GM19099 (cell line): Measurements from ENCODE around the gene SDHB.
A peak's percentile ranks its signal among the peaks of the same experiment; 100 is the strongest.

Experiments used
- POLR2A ChIP-seq: IDR thresholded peaks from 3 replicates; pipeline ENCODE4 v1.6.1; 2011; ENCODE audit warnings: low read depth; ENCODE audit not compliant: insufficient read length; ENCODE audit errors: extremely low read depth

Gene SDHB

DNA sequence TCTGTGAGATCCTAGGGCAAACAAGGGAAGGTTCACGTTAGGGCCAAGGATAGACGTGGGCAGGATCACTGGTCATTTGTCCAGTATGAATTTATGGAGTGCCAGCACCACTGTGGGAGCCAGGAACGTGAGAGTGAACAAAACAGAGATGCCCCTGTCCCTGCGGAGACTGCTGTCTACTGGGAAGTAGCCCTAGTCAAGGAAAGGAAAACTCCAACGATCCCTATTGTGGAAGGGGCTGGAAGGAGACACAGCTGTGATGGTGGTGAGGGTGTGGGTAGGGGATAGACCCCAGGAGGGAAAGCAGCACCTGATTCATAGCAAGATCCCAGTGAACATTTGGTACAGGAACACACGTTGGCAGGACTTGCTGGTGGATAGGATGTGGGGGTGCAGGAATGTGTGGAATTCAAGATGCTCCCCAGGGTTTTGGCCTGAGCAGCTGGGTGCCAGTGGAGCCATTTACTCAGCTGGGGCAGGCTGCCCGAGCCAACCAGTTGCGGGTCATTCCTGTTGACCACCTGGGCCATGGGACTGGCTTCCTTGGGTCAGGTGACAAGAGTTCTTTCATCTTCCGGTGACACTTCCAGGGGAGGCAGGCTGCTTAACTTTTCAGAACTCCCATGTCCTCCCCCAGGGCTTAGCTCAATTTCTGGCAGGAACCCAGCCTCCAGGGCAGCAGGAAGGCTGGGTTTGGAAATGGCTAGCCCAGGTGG, 40.9 kb downstream of the SDHB start:
- no peak for TF ChIP-seq POLR2A

DNA sequence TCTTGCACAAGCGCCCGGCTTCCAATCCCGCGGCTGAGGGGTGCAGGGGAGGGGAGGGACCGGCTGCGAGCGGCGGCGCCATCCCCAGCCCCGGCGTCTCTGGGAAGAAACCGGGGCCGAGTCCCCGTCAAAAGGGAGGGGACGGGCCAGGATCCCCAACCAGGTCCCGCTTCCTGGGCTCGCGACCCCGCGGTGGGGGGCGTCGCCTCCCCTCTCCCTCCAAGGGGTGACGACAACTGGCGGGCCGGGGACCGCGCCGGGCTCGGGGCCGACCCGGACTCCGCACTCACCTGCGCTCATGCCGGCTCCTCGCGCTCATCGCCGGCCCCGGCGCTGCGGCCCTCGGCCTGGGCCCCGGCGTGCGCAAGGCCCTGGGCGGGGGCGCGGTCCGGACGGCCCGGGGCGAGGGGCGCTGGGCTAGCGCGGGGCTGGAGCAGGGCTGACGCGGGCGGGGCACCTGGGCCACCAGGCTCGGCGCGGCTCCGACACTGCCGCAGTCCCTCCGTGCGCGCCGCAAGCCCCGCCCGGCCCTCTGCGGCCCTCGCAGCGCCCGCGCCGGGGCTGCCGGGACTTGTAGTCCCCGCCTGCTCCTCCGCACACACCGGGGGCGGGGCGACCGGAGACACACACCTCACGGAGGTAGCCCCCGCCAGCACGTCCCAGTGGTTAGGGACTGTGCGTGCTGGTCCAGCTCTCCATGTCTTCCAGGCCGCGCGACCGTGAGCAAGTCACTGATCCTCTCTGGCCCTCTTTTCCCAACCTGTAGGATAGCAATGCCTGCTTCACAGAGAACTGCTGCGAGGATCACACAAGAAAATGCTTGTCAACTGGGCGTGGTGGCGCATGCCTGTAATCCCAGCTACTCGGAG, 42.2 kb downstream of the SDHB start, which contains the start of gene ATP13A2:
Gene ATP13A2, minus strand, starts transcription at position 490 of the 869 bp plus-strand sequence. Its CDS starts 190 bp downstream, at position 300.
- peak; percentile 41 for TF ChIP-seq POLR2A

DNA sequence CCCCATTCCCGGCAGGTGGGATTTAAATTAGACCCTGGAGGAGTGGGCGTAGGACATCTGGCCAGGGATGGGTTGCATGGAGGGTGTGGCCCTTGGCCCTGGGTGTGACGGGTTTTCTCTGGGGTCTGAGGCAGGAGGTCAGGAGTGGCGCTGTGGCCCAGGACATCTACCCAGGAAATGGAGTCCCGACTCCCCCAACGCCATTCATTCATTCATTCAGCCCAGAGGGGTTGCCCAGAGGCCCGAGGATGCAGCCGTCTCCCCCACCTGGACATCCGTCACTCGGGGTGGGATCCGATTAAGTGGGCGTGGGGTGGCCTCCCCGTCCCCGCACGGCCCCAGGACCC, 42.8 kb downstream of the SDHB start:
- no peak for TF ChIP-seq POLR2A

DNA sequence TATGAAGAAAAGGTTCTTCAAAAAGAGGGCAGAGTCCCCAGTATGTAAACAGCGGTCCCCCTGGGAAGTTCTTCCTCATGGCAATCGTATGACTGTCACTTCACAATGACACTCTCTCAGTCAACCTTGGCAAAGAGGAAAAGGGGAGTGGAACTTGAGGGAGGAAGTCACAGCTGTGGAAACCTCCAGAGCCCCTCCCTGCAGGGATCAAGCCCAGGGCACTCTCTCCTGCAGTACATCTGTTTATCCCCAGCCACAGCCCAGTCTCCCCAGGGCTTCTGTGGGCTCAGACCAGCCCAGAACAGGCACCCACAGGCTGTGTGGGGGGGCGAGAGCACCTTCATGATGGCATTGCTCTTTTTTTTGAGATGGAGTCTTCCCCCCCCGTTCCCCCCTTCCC, 44.1 kb downstream of the SDHB start:
- no peak for TF ChIP-seq POLR2A

DNA sequence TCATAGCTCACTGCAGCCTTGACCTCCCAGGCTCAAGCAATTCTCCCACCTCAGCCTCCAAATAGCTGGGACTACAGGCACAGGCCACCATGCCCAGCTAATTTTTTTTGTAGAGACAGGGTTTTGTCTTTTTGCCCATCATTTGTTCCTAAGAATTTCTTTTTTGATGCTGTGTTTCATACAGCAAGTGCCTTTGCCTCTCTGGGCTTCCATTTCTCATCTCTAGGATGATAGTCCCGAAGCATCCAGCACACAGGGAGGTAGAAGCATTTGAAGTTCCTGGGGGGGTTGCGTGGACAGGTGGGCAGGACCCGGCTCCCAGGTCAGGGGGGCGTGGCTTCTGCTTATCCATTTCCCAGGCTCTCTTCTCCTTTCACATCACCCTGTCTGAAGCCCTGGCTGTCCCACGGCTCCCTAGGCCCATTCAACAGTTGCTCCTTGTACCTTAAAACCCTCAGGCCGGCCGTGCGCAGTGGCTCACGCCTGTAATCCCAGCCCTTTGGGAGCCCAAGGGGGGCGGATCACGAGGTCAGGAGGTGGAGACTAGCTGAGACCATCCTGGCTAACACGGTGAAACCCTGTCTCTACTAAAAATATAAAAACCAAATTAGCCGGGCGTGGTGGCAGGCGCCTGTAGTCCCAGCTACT, 45.5 kb downstream of the SDHB start:
- no peak for TF ChIP-seq POLR2A

DNA sequence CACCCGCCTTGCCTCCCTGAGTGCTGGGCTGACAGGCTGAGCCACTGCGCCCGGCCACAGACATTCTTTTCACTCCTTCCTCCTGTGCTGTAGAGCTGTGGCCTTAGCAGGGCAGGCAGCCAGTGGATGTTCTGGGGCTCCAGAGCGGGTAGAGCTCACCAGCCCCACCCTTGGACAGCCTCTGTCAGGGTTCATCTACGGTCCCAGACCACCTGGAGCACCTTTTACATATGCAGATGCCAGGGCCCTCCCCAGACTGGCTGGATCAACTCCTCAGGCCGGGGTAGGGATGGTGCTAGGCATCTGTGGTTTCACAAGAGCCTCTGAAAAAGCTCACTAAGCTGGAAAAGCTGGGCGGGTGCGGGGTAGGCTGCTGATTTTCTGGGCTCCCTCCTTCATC, 46.7 kb downstream of the SDHB start:
- TF ChIP-seq POLR2A, result no peak

DNA sequence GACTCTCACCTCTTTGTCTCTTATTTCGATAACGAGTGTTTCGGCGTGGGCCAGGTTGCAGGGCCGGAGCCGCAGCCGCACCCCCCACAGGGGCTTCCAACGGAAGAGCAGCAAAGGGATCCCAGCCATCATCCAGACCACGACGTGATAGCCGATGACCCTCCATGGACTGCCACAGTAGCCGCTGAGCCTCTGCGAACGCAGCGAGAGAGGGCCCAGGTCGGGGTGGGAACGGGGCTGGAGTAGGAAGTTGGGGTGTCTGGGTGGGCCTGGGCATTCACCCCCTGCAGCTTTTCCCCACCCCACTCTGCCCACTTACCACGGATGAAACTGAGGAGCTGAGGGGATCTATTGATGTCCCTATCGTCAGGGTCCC, 48.5 kb downstream of the SDHB start:
- no peak for TF ChIP-seq POLR2A

DNA sequence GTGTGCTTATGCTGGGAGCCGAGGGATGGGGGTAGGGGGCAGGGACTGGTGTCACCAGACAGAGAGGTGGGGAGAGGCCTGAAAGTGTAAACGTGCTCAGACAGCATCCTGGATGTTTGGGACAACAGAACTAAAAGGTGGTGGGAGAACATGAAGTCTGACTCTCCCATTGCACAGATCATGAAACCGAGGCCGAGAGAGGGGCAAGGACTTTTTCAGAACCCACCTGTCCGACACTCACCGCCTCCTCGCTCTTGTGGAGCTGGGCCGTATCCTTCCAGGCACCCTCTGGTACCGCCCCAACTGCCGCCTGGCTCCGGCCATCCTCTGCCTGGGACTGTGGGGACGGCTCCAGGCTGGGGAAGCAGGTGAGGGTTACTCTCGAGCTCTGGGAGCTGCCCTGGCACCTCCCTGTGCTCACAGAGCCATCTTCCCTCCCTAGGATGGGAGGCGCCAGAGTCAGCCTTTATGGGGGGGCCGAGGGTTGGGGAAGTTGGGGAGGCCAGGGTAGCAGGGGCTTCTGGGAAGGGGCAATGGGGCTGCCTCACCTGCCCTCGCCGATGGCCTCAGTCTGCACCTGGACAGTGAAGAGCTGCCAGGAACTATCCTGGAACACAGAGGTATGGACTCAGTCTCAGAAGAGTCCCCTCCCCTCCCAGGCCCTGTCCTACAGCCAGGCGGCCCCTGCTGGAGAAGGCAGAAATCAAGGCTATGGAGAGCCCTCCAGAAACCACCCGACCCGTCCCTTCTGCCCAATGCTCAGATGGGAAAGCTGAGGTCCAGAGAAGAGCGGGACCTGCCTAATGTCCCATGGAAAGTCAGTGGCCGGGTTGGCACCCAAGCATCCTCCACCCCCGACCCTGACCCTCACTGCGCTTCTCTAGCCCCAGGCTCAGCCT, 49.1 kb downstream of the SDHB start:
- TF ChIP-seq POLR2A, result no peak

DNA sequence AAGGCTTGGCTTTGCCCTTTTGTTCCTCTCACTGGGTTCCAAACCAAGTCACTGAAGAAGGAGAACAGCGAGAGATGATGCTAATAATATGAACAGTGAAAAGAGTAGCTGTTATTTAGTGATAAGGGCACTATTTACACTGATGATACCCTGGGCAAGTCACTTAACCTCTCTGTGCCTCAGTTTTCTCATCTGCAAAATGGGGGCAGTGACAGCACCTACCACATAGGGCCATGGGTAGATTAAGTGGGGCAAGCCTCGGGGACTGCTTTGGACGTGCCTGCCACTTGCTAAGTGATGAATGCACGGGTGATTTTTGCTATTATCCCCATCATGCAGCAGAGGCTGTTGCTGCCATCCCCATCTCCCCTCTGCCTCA, 51.3 kb downstream of the SDHB start:
- TF ChIP-seq POLR2A, result no peak

DNA sequence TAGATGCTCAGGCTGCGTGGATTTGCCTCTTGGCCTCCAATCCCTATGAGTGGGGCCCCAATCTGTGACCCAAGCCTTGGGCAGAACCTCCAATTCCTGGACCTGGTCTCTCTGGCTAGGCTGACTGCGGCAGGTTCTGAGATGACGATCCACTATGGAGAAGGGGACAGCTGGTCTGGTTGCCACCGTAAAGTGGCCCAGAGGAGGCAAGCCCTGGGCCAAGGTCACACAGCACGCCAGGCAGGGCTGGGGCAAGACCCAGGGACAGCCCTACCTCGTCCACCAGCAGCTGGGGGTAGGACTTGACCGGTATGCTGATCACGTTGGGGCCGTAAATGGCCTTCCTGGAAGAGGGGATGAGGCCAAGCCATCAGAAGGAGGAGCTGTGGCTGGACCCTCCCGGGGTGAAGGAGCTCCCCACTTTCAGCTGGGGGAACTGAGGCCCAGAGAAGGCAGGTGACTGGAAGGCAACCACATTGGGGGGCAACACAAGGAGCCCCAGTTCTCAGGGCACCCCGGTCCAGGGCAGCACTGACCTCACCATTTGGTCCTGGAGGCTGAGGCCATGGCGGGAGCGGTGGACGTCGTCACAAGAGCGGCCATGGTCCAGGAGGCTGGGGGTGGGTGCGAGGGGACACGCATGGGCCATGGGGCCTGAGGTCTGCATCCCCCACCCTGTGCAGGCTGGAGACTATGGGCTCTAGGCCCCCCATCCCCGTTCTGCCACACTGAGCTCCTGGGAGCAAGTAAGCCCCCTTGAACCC, 51.9 kb downstream of the SDHB start:
- TF ChIP-seq POLR2A, result no peak

DNA sequence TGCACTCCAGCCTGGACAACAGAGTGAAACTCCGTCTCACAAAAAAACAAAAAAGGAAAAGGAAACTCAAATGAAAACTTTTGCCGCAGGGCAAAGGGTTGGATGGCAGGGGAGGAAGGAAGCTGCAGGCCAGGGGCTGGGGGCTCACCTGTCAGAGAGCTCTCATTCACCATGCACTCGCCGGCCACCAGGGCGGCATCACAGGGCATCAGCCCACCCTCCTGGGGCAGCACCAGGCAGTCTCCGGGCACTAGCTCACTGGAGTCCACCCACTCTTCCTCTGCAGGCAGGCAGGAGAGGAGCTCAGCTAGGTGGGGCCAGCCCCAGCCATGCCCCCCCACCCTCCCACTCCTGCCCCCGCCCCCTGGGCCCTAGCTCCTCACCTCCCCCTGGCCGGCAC, 54.0 kb downstream of the SDHB start:
- no peak for TF ChIP-seq POLR2A

DNA sequence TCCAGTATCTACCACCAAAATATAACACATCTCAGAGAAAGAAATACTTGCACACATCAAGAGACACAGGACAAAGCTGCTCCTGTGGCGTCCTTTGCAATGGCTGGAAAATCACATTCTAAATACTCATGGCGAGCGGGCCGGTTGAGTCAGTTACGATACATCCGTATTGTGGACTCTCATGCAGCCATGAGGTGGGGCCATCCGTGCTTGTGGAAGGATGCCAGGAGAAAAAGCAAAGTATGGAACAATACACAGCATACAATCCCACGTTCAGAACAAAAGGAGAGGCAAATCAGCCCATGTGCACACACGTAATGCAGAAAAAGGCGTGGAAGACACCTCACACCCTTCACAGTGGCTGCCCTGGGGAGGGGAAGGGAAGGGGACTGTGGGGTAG, 55.2 kb downstream of the SDHB start:
- no peak for TF ChIP-seq POLR2A

DNA sequence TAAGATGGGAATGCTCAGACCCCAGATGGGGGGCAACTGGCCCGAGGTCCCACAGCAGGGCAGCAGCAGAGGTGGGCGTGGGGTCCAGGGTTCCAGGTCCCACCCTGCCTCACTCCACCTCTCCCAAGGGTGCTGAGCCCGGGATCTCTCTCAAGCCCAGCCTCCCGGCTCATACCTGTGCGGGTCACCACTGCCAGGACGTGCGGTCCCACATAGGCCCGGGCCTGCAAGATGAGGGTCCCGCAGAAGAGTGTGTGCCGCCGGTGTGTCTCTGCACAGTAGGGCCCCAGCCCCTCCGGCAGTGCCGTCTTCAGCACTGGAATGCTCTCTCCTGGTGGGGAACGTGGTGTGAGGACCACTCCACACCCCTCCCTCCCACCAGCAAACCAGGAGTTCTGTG, 57.0 kb downstream of the SDHB start:
- TF ChIP-seq POLR2A, result no peak

DNA sequence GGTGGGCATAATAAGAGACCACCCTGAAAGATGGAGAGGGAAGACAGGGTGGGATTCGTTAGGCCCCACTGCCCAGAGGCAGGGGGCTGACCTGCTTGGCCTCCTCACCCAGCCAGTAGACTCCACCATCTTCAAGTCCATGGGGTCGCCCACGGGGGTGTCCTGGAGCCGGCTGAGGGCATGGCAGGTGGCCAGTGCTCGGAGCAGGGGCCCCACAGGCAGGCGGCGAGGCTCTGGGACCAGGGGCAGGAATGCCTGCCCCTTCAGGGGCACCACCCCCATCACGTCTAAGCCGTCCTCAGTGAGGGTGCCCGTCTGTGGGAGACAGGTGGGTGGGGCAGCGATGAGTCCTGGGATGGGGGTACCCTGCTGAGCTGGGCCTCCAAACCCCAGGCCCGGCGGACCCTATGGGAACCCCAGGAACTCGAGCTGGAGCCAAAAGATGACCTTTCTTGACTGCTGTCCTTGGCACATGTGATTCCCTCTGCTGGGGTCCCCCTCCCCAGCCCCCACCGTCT, 60.3 kb downstream of the SDHB start:
- no peak for TF ChIP-seq POLR2A

DNA sequence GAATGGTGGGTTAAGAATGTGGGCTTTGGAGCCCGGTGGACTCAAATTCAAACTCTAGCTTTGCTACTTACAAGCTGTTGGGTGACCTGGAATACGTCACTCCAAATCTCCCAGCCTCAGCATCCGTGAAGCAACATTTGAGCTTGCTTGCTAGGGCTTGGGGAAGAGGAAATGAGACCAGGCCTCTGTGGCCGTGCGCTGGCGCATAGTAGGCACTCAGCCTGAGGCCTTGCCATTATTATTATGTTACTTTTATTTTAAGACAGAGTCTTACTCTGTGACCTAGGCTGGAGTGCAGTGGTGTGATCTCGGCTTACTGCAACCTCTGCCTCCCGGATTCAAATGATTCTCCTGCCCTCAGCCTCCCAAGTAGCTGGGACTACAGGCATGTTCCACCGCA, 61.2 kb downstream of the SDHB start:
- no peak for TF ChIP-seq POLR2A

DNA sequence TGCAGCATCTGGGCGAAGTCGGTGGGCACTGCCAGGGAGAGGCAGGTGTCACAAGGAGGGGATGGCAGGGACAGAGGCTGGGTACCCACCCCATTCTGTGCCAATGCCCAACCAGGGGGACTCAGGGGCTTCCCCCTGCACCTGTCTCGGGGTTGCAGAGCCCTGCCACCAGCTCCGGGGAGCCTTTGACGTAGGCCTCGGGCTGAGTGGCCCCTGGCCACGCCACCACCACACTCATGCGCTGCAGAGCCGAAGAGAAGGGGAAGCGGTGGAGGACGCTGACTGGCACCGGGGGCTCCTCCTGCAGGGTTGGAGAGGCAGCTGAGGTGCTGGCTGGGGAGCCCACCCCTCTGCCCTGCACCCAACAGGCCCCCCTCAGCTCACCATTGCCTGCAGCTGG, 61.7 kb downstream of the SDHB start:
- no peak for TF ChIP-seq POLR2A
